Stimulated activated naive CD8-positive, alpha-beta T cell treated with anti-CD3 and anti-CD28 coated beads, Interleukin-15, Interleukin-2, amounts not matched to agents 100 U/mL and 50 U/mL, for 24 hours (primary cell): ENCODE data around the gene FOXF1.

Experiments
- ATAC-seq: fragments of 150-1000 bp; cut with Tn5 transposase; one replicate; pipeline ENCODE4 v1.10.0; 2021
- DNase-seq: peaks from one replicate; pipeline ENCODE4 v3.0.0; 2021

Gene FOXF1

GRCh38 chr16:86534779-86535615 lies 24.7 kb downstream of the FOXF1 start:
- ATAC-seq (no peak), DNase-seq (no peak)

- ATAC-seq (no peak), DNase-seq (no peak)
These were observed 26.3 kb downstream of the FOXF1 start for GRCh38 chr16:86536621-86537020.

GRCh38 chr16:86537486-86537885 lies 27.2 kb downstream of the FOXF1 start:
- ATAC-seq, result no peak
- no peak for DNase-seq

- DNase-seq (no peak), ATAC-seq (no peak)
These were observed 28.0 kb downstream of the FOXF1 start for GRCh38 chr16:86538196-86538780.

- ATAC-seq, result no peak
These were observed 30.6 kb downstream of the FOXF1 start for GRCh38 chr16:86540894-86541293.

GRCh38 chr16:86541560-86541959 lies 31.2 kb downstream of the FOXF1 start:
- no peak for DNase-seq
- ATAC-seq, result no peak

More at GRCh38 chr16:86540894-86541293, 30.6 kb downstream of the FOXF1 start:
- no peak for DNase-seq

GRCh38 chr16:86542756-86543750 lies 32.7 kb downstream of the FOXF1 start:
- ATAC-seq (no peak), DNase-seq (no peak)

- no peak for DNase-seq
These were observed 35.2 kb downstream of the FOXF1 start for GRCh38 chr16:86545481-86545880.

GRCh38 chr16:86545954-86546637 lies 35.8 kb downstream of the FOXF1 start:
- no peak for DNase-seq

More at GRCh38 chr16:86545481-86545880, 35.2 kb downstream of the FOXF1 start:
- ATAC-seq, result no peak

GRCh38 chr16:86546638-86547013 lies 36.3 kb downstream of the FOXF1 start:
- ATAC-seq, result no peak
- no peak for DNase-seq

More at GRCh38 chr16:86545954-86546637, 35.8 kb downstream of the FOXF1 start:
- no peak for ATAC-seq

- DNase-seq (no peak), ATAC-seq (no peak)
These were observed 37.0 kb downstream of the FOXF1 start for GRCh38 chr16:86547286-86547685.

- peak; percentile 62 for ATAC-seq
These were observed 39.0 kb downstream of the FOXF1 start for GRCh38 chr16:86549076-86549892.

GRCh38 chr16:86549893-86550190 lies 39.5 kb downstream of the FOXF1 start:
- peak; percentile 25 for ATAC-seq
- no peak for DNase-seq

More at GRCh38 chr16:86549076-86549892, 39.0 kb downstream of the FOXF1 start:
- DNase-seq, result no peak

GRCh38 chr16:86550281-86550680 lies 40.0 kb downstream of the FOXF1 start:
- no peak for ATAC-seq

GRCh38 chr16:86553356-86553755 lies 43.0 kb downstream of the FOXF1 start:
- DNase-seq (no peak), ATAC-seq (no peak)

More at GRCh38 chr16:86550281-86550680, 40.0 kb downstream of the FOXF1 start:
- no peak for DNase-seq

- no peak for ATAC-seq
- no peak for DNase-seq
These were observed 44.2 kb downstream of the FOXF1 start for GRCh38 chr16:86554599-86554916.

GRCh38 chr16:86554917-86555703 lies 44.8 kb downstream of the FOXF1 start, which contains the start of gene MTHFSD:
Gene MTHFSD, minus strand, starts transcription at chr16:86555235. Its CDS starts 51 bp downstream, at chr16:86555184.
- peak; percentile 98 for DNase-seq
- ATAC-seq, result peak; percentile 84

GRCh38 chr16:86555704-86556075 lies 45.4 kb downstream of the FOXF1 start:
- ATAC-seq, result no peak
- no peak for DNase-seq

- DNase-seq (no peak), ATAC-seq (no peak)
These were observed 46.2 kb downstream of the FOXF1 start for GRCh38 chr16:86556576-86556975.

GRCh38 chr16:86557587-86557986 lies 47.3 kb downstream of the FOXF1 start:
- DNase-seq (no peak), ATAC-seq (no peak)
